ENCODE measurements around the gene MAPK9. TPM values are rescaled to one million over a fixed set of nuclear protein-coding genes. Genes with fewer than 3 reads are reported as not detected.
"Not testable (repeated sequence)": the region's sequence is repeated elsewhere in the genome, so short reads cannot be mapped to it uniquely, and the experiment has no call there.

MAPK9 gene
- total RNA-seq, 1 experiment from 2014 or later = 37.8 TPM

- no peak for DNase-seq (ENCODE audit: low read depth)
Observed at GRCh38 chr5:180326989-180327565, 35.2 kb upstream of the MAPK9 start.

GRCh38 chr5:180324601-180324950 is 32.7 kb upstream of the MAPK9 start:
- DNase-seq (ENCODE audit: low read depth) = no peak

- DNase-seq (ENCODE audit: low read depth) = no peak
Observed at GRCh38 chr5:180323941-180324600, 32.2 kb upstream of the MAPK9 start.

- DNase-seq (ENCODE audit: low read depth) = no peak
Observed at GRCh38 chr5:180323160-180323559, 31.3 kb upstream of the MAPK9 start.

GRCh38 chr5:180318456-180319089 is 26.7 kb upstream of the MAPK9 start:
- DNase-seq (ENCODE audit: low read depth) = no peak

- DNase-seq (ENCODE audit: low read depth) = no peak
Observed at GRCh38 chr5:180316586-180316985, 24.7 kb upstream of the MAPK9 start.

- peak; percentile 28 for DNase-seq (ENCODE audit: low read depth)
Observed at GRCh38 chr5:180315762-180316212, 23.9 kb upstream of the MAPK9 start.

GRCh38 chr5:180313677-180314505 is 22.0 kb upstream of the MAPK9 start:
- DNase-seq (ENCODE audit: low read depth) = peak; percentile 29

- no peak for DNase-seq (ENCODE audit: low read depth)
Observed at GRCh38 chr5:180311216-180311615, 19.3 kb upstream of the MAPK9 start.

GRCh38 chr5:180306796-180307195 is 14.9 kb upstream of the MAPK9 start:
- DNase-seq (ENCODE audit: low read depth) = no peak

- no peak for DNase-seq (ENCODE audit: low read depth)
Observed at GRCh38 chr5:180305481-180305880, 13.6 kb upstream of the MAPK9 start.

GRCh38 chr5:180304431-180305375 is 12.8 kb upstream of the MAPK9 start:
- DNase-seq (ENCODE audit: low read depth) = no peak

GRCh38 chr5:180304016-180304292 is 12.1 kb upstream of the MAPK9 start:
- no peak for DNase-seq (ENCODE audit: low read depth)

- no peak for DNase-seq (ENCODE audit: low read depth)
Observed at GRCh38 chr5:180303226-180304015, 11.5 kb upstream of the MAPK9 start.

- DNase-seq (ENCODE audit: low read depth) = no peak
Observed at GRCh38 chr5:180302256-180302655, 10.4 kb upstream of the MAPK9 start.

- no peak for DNase-seq (ENCODE audit: low read depth)
Observed at GRCh38 chr5:180301253-180301652, 9.4 kb upstream of the MAPK9 start.

GRCh38 chr5:180299526-180299925 is 7.6 kb upstream of the MAPK9 start:
- no peak for DNase-seq (ENCODE audit: low read depth)

- not testable (repeated sequence) for DNase-seq (ENCODE audit: low read depth)
Observed at GRCh38 chr5:180299014-180299413, 7.1 kb upstream of the MAPK9 start.

- no peak for DNase-seq (ENCODE audit: low read depth)
Observed at GRCh38 chr5:180297587-180298282, 5.9 kb upstream of the MAPK9 start.

- no peak for DNase-seq (ENCODE audit: low read depth)
Observed at GRCh38 chr5:180296771-180297170, 4.9 kb upstream of the MAPK9 start.
